GM12875 (cell line): ENCODE results near the gene PCDHGB1.
"Not testable (repeated sequence)": the region's sequence is repeated elsewhere in the genome, so short reads cannot be mapped to it uniquely, and the experiment has no call there.

Source experiments
- H3K4me3 ChIP-seq: one replicate; pipeline ENCODE4 v1.5.1; 2011; ENCODE audit warnings: low read depth, low read length, control low read depth
- TF ChIP-seq, protein P1 (sequence below): IDR thresholded peaks from 2 replicates; pipeline ENCODE4 v1.5.1; 2011; ENCODE audit warnings: low read depth, mild to moderate bottlenecking, control low read depth, inconsistent platforms, low read length, moderate library complexity, borderline replicate concordance; ENCODE audit not compliant: insufficient read depth

PCDHGB1 gene

DNA sequence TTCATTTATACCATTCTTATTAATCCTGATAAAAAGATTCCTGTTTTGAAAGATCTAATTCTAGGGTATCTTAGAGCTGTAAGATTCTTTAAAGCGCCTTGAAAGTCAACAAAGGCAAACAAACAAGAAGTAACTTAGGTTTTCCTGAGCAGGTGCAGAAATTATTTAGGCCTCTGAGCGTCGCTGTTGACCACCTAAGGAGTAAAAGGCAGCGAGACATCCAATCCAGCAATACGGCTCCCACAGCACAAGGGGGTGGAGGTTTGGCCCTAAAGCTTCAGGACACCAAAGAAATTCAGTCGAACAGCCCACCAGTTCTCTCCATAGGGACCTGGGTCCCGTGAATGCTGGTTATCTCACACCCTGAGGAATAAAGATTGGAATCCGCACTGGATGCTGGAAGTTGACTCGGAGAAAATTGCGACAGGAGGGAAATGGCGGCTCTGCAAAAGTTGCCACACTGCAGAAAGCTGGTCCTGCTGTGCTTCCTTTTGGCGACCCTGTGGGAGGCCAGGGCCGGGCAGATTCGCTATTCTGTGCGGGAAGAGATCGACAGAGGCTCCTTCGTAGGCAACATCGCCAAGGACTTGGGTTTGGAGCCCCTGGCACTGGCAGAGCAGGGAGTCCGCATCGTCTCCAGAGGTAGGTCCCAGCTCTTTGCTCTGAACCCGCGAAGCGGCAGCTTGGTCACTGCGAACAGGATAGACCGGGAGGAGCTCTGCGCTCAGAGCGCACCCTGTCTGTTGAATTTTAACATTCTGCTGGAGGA is 11.2 kb upstream of the PCDHGB1 start, which contains the start of gene PCDHGA2:
PCDHGA2 (plus strand) TSS at position 223 of the 769 bp plus-strand sequence.
- TF ChIP-seq, protein P1, sequence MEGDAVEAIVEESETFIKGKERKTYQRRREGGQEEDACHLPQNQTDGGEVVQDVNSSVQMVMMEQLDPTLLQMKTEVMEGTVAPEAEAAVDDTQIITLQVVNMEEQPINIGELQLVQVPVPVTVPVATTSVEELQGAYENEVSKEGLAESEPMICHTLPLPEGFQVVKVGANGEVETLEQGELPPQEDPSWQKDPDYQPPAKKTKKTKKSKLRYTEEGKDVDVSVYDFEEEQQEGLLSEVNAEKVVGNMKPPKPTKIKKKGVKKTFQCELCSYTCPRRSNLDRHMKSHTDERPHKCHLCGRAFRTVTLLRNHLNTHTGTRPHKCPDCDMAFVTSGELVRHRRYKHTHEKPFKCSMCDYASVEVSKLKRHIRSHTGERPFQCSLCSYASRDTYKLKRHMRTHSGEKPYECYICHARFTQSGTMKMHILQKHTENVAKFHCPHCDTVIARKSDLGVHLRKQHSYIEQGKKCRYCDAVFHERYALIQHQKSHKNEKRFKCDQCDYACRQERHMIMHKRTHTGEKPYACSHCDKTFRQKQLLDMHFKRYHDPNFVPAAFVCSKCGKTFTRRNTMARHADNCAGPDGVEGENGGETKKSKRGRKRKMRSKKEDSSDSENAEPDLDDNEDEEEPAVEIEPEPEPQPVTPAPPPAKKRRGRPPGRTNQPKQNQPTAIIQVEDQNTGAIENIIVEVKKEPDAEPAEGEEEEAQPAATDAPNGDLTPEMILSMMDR = peak; percentile 26; the same call in 1 of the 2 replicates
- H3K4me3 ChIP-seq = no peak within 1 kb of the TSS

DNA sequence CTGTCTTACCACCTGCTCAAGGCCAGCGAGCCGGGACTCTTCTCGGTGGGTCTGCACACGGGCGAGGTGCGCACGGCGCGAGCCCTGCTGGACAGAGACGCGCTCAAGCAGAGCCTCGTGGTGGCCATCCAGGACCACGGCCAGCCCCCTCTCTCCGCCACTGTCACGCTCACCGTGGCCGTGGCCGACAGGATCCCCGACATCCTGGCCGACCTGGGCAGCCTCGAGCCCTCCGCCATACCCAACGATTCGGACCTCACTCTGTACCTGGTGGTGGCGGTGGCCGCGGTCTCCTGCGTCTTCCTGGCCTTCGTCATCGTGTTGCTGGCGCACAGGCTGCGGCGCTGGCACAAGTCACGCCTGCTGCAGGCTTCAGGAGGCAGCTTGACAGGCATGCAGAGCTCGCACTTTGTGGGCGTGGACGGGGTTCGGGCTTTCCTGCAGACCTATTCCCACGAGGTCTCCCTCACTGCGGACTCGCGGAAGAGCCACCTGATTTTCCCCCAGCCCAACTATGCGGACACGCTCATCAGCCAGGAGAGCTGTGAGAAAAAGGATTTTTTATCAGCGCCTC is 9.0 kb upstream of the PCDHGB1 start:
- H3K4me3 ChIP-seq = not testable (repeated sequence)

DNA sequence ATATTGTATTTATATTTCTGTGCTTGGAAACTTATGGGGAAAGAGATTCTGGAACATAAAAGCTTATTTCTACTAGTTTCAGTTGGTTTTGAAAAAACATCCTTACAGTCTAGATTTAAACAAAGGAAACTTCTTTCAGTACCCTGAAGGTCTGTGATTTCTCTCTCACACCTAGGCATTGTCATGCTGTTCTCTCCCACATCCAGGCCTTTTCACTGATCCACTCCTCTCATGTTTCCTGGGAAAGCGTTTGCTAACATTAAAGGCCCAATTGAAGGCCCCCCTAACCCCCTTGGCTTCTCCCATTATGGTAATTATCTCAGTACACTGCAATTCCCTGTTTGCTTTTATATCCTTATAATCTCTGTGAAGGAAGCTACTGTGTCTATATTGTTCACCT is 7.1 kb upstream of the PCDHGB1 start:
- H3K4me3 ChIP-seq = no peak overlapping the region
- TF ChIP-seq, protein P1 = no peak

DNA sequence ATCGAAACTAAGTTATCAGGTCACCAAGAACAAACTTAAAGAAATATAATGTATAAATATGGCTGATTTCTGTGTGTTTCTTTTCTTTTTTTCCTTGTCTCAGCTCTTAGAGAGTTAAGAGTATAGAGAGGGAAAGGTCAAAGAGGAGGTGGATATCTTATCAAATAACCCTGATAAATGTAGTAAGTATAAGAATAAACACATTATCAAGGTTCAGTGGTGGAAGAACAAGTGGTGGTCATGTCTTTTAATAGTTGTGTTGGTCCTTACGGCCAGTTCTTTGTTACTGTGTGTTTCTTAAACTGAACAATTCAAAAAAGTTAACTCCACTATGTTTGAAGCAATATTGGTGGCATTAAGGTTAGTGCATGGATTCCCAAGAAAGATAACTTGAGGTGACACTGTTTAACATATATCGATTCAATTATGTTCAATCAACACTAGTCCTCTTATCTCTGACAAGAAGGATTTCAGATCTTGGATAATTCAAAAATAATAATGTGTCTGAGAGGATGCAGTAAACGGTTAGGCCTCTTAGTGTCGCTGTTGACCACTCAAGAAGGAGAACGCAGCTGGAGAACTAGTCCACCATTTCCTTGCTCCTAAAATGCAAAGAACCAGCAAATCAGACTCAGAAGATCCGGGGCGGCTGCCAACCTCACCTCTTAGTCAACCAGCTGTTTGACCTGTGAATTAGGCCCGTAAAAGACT is 6.5 kb upstream of the PCDHGB1 start, which contains the start of gene PCDHGA3:
PCDHGA3 (plus strand) TSS at position 588 of the 711 bp plus-strand sequence. CDS start 205 bp downstream, outside the sequence.
- TF ChIP-seq, protein P1 = peak; percentile 29; the same call in 1 of the 2 replicates
- H3K4me3 ChIP-seq = no peak within 1 kb of the TSS

DNA sequence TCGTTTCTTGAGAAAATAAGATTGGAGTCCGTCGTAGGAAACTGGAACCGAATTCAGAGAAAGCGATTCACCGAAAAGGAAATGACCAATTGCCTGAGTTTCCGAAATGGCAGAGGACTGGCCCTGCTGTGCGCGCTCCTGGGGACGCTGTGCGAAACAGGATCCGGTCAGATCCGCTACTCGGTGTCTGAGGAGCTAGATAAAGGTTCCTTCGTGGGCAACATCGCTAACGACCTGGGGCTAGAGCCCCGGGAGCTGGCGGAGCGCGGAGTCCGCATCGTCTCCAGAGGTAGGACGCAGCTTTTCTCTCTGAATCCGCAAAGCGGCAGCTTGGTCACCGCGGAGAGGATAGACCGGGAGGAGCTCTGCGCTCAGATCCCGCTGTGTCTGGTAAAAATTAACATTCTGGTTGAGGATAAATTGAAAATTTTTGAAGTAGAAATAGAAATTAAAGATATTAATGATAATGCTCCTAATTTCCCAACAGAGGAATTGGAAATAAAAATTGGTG is 5.9 kb upstream of the PCDHGB1 start:
- TF ChIP-seq, protein P1 = no peak
- no peak overlapping the region for H3K4me3 ChIP-seq

DNA sequence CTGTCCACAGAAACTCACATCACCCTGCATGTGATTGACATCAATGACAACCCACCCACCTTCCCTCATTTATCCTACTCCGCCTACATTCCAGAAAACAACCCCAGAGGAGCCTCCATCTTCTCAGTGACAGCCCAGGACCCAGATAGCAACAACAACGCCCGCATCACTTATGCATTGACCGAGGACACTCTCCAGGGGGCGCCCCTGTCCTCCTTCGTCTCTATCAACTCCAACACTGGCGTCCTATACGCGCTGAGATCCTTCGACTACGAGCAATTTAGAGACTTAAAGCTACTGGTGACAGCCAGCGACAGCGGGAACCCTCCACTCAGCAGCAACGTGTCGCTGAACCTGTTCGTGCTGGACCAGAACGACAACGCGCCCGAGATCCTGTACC is 4.6 kb upstream of the PCDHGB1 start:
- no peak overlapping the region for H3K4me3 ChIP-seq
- TF ChIP-seq, protein P1 = no peak

DNA sequence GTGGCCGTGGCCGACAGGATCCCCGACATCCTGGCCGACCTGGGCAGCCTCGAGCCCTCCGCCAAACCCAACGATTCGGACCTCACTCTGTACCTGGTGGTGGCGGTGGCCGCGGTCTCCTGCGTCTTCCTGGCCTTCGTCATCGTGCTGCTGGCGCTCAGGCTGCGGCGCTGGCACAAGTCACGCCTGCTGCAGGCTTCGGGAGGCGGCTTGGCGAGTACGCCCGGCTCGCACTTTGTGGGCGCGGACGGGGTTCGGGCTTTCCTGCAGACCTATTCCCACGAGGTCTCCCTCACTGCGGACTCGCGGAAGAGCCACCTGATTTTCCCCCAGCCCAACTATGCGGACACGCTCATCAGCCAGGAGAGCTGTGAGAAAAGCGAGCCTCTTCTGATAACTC is 3.9 kb upstream of the PCDHGB1 start:
- H3K4me3 ChIP-seq = not testable (repeated sequence)
